Measurements from ENCODE around the gene RRP8. TPM values are rescaled to one million over a fixed set of nuclear protein-coding genes. Genes with fewer than 3 reads are reported as not detected.

RRP8 gene
- total and polyA plus RNA-seq, 2 donors from 2014 or later: 23.4 to 29.8 TPM

GRCh38 chr11:6646918-6647679 is 43.7 kb upstream of the RRP8 start:
- no peak for FAIRE-seq
- peak in 3 of 5 donors; percentile 19 to 76 (median 68) for DNase-seq
- peaks cover 0 to 18% (median 0%) of the 10 kb centered on the region in 3 donors for H3K4me1 ChIP-seq (ENCODE audit: control insufficient read depth in 2 of 3, insufficient read depth in 2 of 3, low read depth in 1 of 3, low read length in 3 of 3)
- no peak for TF ChIP-seq CTCF (IDR thresholded peaks at IDR 0.05; ENCODE audit: borderline replicate concordance, extremely low read depth, insufficient read depth)
- H3K4me3 ChIP-seq (ENCODE audit: low read length in 3 of 3): no peak overlapping the region
- intact Hi-C loops (cut with DNase I): no loop called here
- no peaks in the 10 kb centered on the region for H3K36me3 ChIP-seq (ENCODE audit: control insufficient read depth in 2 of 3, insufficient read depth in 3 of 3, low read length in 3 of 3)
- no peaks in the 10 kb centered on the region for H3K27me3 ChIP-seq (ENCODE audit: control insufficient read depth, insufficient read depth, low read length)
- no peak overlapping the region for H3K9ac ChIP-seq (ENCODE audit: low read length in 3 of 3)
- H3K27ac ChIP-seq (ENCODE audit: low read depth in 2 of 2, low read length in 2 of 2): peak overlapping the region; percentile 53 to 62
- no peaks in the 10 kb centered on the region for H3K9me3 ChIP-seq (ENCODE audit: control insufficient read depth in 2 of 3, insufficient read depth in 1 of 3, low read length in 3 of 3)

DNA sequence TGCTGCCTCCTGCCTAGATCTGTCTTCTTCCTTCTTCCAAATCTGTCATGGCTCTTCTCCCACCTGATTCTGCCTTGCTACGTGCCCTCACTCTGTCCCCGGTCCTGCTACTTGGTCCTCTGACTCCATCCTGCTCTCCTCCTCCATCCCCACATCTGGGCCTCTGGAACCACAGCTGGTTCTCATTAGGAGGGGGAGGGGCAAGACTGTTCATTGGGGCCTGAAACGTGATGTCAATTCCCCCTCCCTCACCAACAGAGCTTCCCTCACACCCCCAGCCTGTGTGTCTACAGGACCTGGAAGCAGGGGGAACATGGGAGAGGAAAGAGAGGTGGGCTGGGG is 43.1 kb upstream of the RRP8 start:
- intact Hi-C loops (cut with DNase I): no loop called here
- H3K36me3 ChIP-seq (ENCODE audit: control insufficient read depth in 2 of 3, insufficient read depth in 3 of 3, low read length in 3 of 3): no peaks in the 10 kb centered on the region
- no peaks in the 10 kb centered on the region for H3K9me3 ChIP-seq (ENCODE audit: control insufficient read depth in 2 of 3, insufficient read depth in 1 of 3, low read length in 3 of 3)
- peak overlapping the region; percentile 53 to 62 for H3K27ac ChIP-seq (ENCODE audit: low read depth in 2 of 2, low read length in 2 of 2)
- no peak overlapping the region for H3K4me3 ChIP-seq (ENCODE audit: low read length in 3 of 3)
- no peaks in the 10 kb centered on the region for H3K27me3 ChIP-seq (ENCODE audit: control insufficient read depth, insufficient read depth, low read length)
- H3K4me1 ChIP-seq (ENCODE audit: control insufficient read depth in 2 of 3, insufficient read depth in 2 of 3, low read depth in 1 of 3, low read length in 3 of 3): peaks cover 0 to 18% (median 0%) of the 10 kb centered on the region in 3 donors
- peak in 4 of 5 donors; percentile 58 to 93 (median 64) for DNase-seq
- TF ChIP-seq CTCF (IDR thresholded peaks at IDR 0.05; ENCODE audit: borderline replicate concordance, extremely low read depth, insufficient read depth): no peak
- no peak overlapping the region for H3K9ac ChIP-seq (ENCODE audit: low read length in 3 of 3)
- FAIRE-seq: no peak

DNA sequence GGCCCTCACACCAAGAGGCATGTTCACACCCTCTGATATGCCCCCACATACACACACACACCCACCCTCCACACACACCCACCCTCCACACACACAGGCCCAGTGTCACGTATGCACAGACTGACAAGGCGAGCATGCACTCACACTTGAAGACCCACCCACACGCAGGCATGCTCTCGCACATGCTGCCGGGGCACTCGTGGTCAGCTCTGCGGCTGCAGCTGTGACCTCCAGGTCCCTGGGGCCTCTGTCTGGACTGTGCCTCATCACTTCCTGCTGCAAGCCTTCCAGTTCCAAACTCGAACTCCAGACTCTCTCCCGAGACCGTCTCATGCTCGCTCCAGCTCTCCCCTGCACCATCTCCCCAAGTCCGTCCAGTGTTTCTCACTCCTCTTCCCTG is 42.7 kb upstream of the RRP8 start:
- intact Hi-C loops (cut with DNase I): no loop called here

More for the DNA sequence above, 42.7 kb upstream of the RRP8 start:
- H3K36me3 ChIP-seq (ENCODE audit: control insufficient read depth in 2 of 3, insufficient read depth in 3 of 3, low read length in 3 of 3): no peaks in the 10 kb centered on the region
- no peak for TF ChIP-seq CTCF (IDR thresholded peaks at IDR 0.05; ENCODE audit: borderline replicate concordance, extremely low read depth, insufficient read depth)
- H3K4me3 ChIP-seq (ENCODE audit: low read length in 3 of 3): no peak overlapping the region
- peaks cover 0 to 18% (median 0%) of the 10 kb centered on the region in 3 donors for H3K4me1 ChIP-seq (ENCODE audit: control insufficient read depth in 2 of 3, insufficient read depth in 2 of 3, low read depth in 1 of 3, low read length in 3 of 3)
- no peaks in the 10 kb centered on the region for H3K9me3 ChIP-seq (ENCODE audit: control insufficient read depth in 2 of 3, insufficient read depth in 1 of 3, low read length in 3 of 3)
- DNase-seq: peak in 2 of 5 donors; percentile 55 to 90
- no peaks in the 10 kb centered on the region for H3K27me3 ChIP-seq (ENCODE audit: control insufficient read depth, insufficient read depth, low read length)
- H3K27ac ChIP-seq (ENCODE audit: low read depth in 2 of 2, low read length in 2 of 2): peak overlapping the region; percentile 53 to 62
- no peak for FAIRE-seq
- H3K9ac ChIP-seq (ENCODE audit: low read length in 3 of 3): no peak overlapping the region
